Ovary (tissue), 3 donors: ENCODE measurements around the gene OLIG1.

Source experiments
- CTCF ChIP-seq, 3 donors: fragments of 450-650 bp in 2 of 3; fragments of 200-600 bp in 1 of 3; IDR thresholded peaks; one replicate each; pipeline versions ENCODE4 v1.5.1 to v1.8.0; 2016 to 2022; ENCODE audit warnings: antibody characterized with exemption in 3 of 3, mild to moderate bottlenecking in 1 of 3
- EP300 ChIP-seq: sonication (generic); formaldehyde crosslinking; IDR thresholded peaks from one replicate; pipeline ENCODE4 v1.6.1; 2017; ENCODE audit warnings: antibody characterized with exemption
- POLR2A ChIP-seq: fragments of 450-650 bp; IDR thresholded peaks from one replicate; pipeline ENCODE4 v1.6.1; 2017; ENCODE audit warnings: antibody characterized with exemption, mild to moderate bottlenecking, moderate library complexity
- donor health status: DM: no; HTN: no; CAD: no.

GRCh38 chr21:33099131-33099530, 29.2 kb downstream of the OLIG1 start:
- TF ChIP-seq CTCF (IDR thresholded peaks at IDR 0.05) (no peak), POLR2A (no peak), EP300 (no peak)
